ENCODE measurements around the gene ARHGEF26. TPM values are rescaled to one million over a fixed set of nuclear protein-coding genes. Genes with fewer than 3 reads are reported as not detected.
A peak's percentile ranks its signal among the peaks of the same experiment; 100 is the strongest.

The ARHGEF26 gene
- total RNA-seq, 4 donors from 2014 or later = 30.6 to 49.3 (median 37.8) TPM

GRCh38 chr3:154094051-154094450, 27.1 kb upstream of the ARHGEF26 start:
- WGBS = 87% methylated on average over 7 of the region's 7 CpGs
- no peak for TF ChIP-seq CTCF (IDR thresholded peaks at IDR 0.05)
- TF ChIP-seq EP300 (IDR thresholded peaks at IDR 0.05) = no peak
- TF ChIP-seq POLR2AphosphoS5 (IDR thresholded peaks at IDR 0.05) = no peak
- no peak overlapping the region for H3K4me3 ChIP-seq

GRCh38 chr3:154095832-154096421, 25.3 kb upstream of the ARHGEF26 start:
- H3K36me3 ChIP-seq = no peaks in the 10 kb centered on the region
- no peak overlapping the region for H3K4me3 ChIP-seq
- H3K27ac ChIP-seq = no peak overlapping the region
- no peaks in the 10 kb centered on the region for H3K9me3 ChIP-seq
- H3K27me3 ChIP-seq = no peaks in the 10 kb centered on the region
- no peak for DNase-seq (ENCODE audit: low spot score in 2 of 2)
- TF ChIP-seq CTCF (IDR thresholded peaks at IDR 0.05) = peak in 1 of 2 donors; percentile 23
- no peak for TF ChIP-seq EP300 (IDR thresholded peaks at IDR 0.05)
- WGBS = 66% methylated on average over 3 of the region's 3 CpGs
- no peaks in the 10 kb centered on the region for H3K4me1 ChIP-seq

More at GRCh38 chr3:154094051-154094450, 27.1 kb upstream of the ARHGEF26 start:
- DNase-seq (ENCODE audit: low spot score in 2 of 2) = no peak
- Histone ChIP-seq H3K27ac (no peak overlapping the region), H3K36me3 (no peaks in the 10 kb centered on the region), H3K9me3 (no peaks in the 10 kb centered on the region), H3K4me1 (peaks cover 4% of the 10 kb centered on the region), H3K27me3 (no peaks in the 10 kb centered on the region)

- Histone ChIP-seq H3K27me3 (no peaks in the 10 kb centered on the region), H3K36me3 (no peaks in the 10 kb centered on the region), H3K4me3 (no peak overlapping the region), H3K27ac (no peak overlapping the region), H3K9me3 (no peaks in the 10 kb centered on the region), H3K4me1 (no peaks in the 10 kb centered on the region)
- 47% methylated on average over 2 of the region's 2 CpGs for WGBS
- no peak for TF ChIP-seq POLR2AphosphoS5 (IDR thresholded peaks at IDR 0.05)
- no peak for TF ChIP-seq EP300 (IDR thresholded peaks at IDR 0.05)
- TF ChIP-seq CTCF (IDR thresholded peaks at IDR 0.05) = no peak
- no peak for DNase-seq (ENCODE audit: low spot score in 2 of 2)
Measured at GRCh38 chr3:154098376-154098775, 22.8 kb upstream of the ARHGEF26 start.

GRCh38 chr3:154100556-154100955, 20.6 kb upstream of the ARHGEF26 start:
- 96% methylated on average over 6 of the region's 6 CpGs for WGBS
- Histone ChIP-seq H3K36me3 (no peaks in the 10 kb centered on the region), H3K4me3 (no peak overlapping the region), H3K27ac (no peak overlapping the region), H3K27me3 (no peaks in the 10 kb centered on the region), H3K4me1 (no peaks in the 10 kb centered on the region), H3K9me3 (no peaks in the 10 kb centered on the region)
- DNase-seq (ENCODE audit: low spot score in 2 of 2) = no peak
- TF ChIP-seq CTCF (IDR thresholded peaks at IDR 0.05) = no peak
- TF ChIP-seq POLR2A (IDR thresholded peaks at IDR 0.05) = no peak
- no peak for TF ChIP-seq POLR2AphosphoS5 (IDR thresholded peaks at IDR 0.05)
- TF ChIP-seq EP300 (IDR thresholded peaks at IDR 0.05) = no peak

- no peak for DNase-seq (ENCODE audit: low spot score in 2 of 2)
- no peaks in the 10 kb centered on the region for H3K9me3 ChIP-seq
- H3K27me3 ChIP-seq = no peaks in the 10 kb centered on the region
- no peaks in the 10 kb centered on the region for H3K4me1 ChIP-seq
- H3K4me3 ChIP-seq = no peak overlapping the region
- H3K36me3 ChIP-seq = no peaks in the 10 kb centered on the region
- no peak for TF ChIP-seq CTCF (IDR thresholded peaks at IDR 0.05)
- TF ChIP-seq POLR2AphosphoS5 (IDR thresholded peaks at IDR 0.05) = no peak
- no peak for TF ChIP-seq POLR2A (IDR thresholded peaks at IDR 0.05)
- no peak for TF ChIP-seq EP300 (IDR thresholded peaks at IDR 0.05)
- H3K27ac ChIP-seq = no peak overlapping the region
- 100% methylated on average over 2 of the region's 2 CpGs for WGBS
Measured at GRCh38 chr3:154101250-154101649, 19.9 kb upstream of the ARHGEF26 start.
